A673 (cell line): ENCODE measurements around the gene NUP93. TPM values are rescaled to one million over a fixed set of nuclear protein-coding genes. Genes with fewer than 3 reads are reported as not detected.

ENCODE experiments used
- BruUV-seq: library from RNA; stranded (reverse); fragments of 400-500 nt; replicated peaks from 2 replicates; lab custom pipeline; 2021; lab: Mats Ljungman, UMichigan
- CTCF ChIA-PET: fragments of 300-600 bp; sonication (Branson Sonifier 250); formaldehyde crosslinking; loops from one replicate; lab custom pipeline; 2022; ENCODE audit warnings: antibody characterized with exemption; lab: Charles Lee
- POLR2A ChIA-PET: fragments of 300-600 bp; sonication (Branson Sonifier 250); formaldehyde crosslinking; loops from one replicate; lab custom pipeline; 2022; ENCODE audit warnings: antibody characterized with exemption; ENCODE audit not compliant: low non-redundant PET; lab: Charles Lee
- DNase-seq: peaks from one replicate; pipeline ENCODE4 v3.0.0-alpha.2; 2015; ENCODE audit warnings: low spot score
- H3K27ac ChIP-seq: fragments of 200-600 bp; sonication (generic); 2 replicates; pipeline ENCODE4 v1.5.1; 2016; ENCODE audit warnings: mixed run types, low read depth, mild to moderate bottlenecking, mixed read lengths, antibody characterized with exemption, low read length; ENCODE audit not compliant: poor library complexity, severe bottlenecking
- H3K27me3 ChIP-seq: fragments of 200-600 bp; sonication (generic); replicated peaks from 2 replicates; pipeline ENCODE4 v1.6.1; 2017; ENCODE audit warnings: mixed run types, low read depth, mild to moderate bottlenecking, mixed read lengths, antibody characterized with exemption, low read length; ENCODE audit not compliant: insufficient read depth, poor library complexity
- H3K36me3 ChIP-seq: fragments of 200-600 bp; sonication (generic); 2 replicates; pipeline ENCODE4 v1.6.1; 2016; ENCODE audit warnings: mixed run types, mild to moderate bottlenecking, mixed read lengths, antibody characterized with exemption, low read length; ENCODE audit not compliant: insufficient read depth, poor library complexity, severe bottlenecking
- H3K4me1 ChIP-seq: fragments of 200-600 bp; sonication (generic); 2 replicates; pipeline ENCODE4 v1.6.1; 2017; ENCODE audit warnings: mixed run types, mild to moderate bottlenecking, mixed read lengths, antibody characterized with exemption, low read length; ENCODE audit not compliant: insufficient read depth, poor library complexity, severe bottlenecking
- H3K4me3 ChIP-seq: fragments of 200-600 bp; sonication (generic); 2 replicates; pipeline ENCODE4 v1.5.1; 2016; ENCODE audit warnings: low read depth, mixed run types, mild to moderate bottlenecking, mixed read lengths, low read length; ENCODE audit not compliant: poor library complexity, severe bottlenecking
- H3K9me3 ChIP-seq: fragments of 200-600 bp; sonication (generic); 2 replicates; pipeline ENCODE4 v1.6.1; 2016; ENCODE audit warnings: mixed run types, low read depth, mild to moderate bottlenecking, mixed read lengths, antibody characterized with exemption, low read length; ENCODE audit not compliant: poor library complexity, severe bottlenecking
- EZH2 ChIP-seq: fragments of 200-600 bp; sonication (generic); IDR thresholded peaks from 2 replicates; pipeline ENCODE4 v1.6.1; 2017; ENCODE audit warnings: borderline replicate concordance, low read depth, mild to moderate bottlenecking, mixed read lengths, antibody characterized with exemption, low read length; ENCODE audit not compliant: poor library complexity, severe bottlenecking
- intact Hi-C: fragments of 100-400 bp; cut with micrococcal nuclease; formaldehyde crosslinking; loops from one replicate; pipeline ENCODE4 v1.10.0; 2022; ENCODE audit not compliant: unreplicated experiment
- total RNA-seq: library from RNA; stranded (reverse); gene quantifications from 2 replicates; pipeline ENCODE4 v1.2.3, GENCODE V29; 2021
- TF ChIP-seq, protein P1 (sequence below): fragments of 300-800, 200-600 bp; sonication (generic); conservative IDR thresholded peaks from 2 replicates; pipeline ENCODE4 v1.5.1; 2017; ENCODE audit warnings: low read depth, mild to moderate bottlenecking, antibody characterized with exemption, low read length, moderate library complexity, mixed read lengths

NUP93 gene
- total RNA-seq, 1 experiment from 2014 or later = 155 TPM

DNA sequence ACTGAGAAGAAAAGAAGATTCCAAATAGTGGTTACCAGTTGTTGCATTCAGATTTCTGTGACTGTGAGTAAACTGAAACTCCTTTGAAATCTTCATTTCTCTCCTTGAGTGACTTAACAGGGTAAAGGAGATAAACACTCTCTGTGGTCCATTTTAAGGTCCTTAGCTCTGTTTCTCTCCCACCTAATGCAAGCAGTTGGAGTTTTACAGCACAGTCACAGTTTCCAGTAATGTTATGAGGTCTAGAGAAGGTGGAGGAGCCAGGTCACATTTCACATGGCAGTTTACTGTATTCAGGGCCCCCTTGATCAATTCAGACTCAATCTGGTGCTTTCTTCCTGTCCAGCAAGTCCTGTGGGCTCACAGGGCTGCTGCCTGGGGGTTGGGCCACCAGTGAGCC, 102.8 kb downstream of the NUP93 start:
- H3K27ac ChIP-seq = no peak overlapping the region
- H3K9me3 ChIP-seq = no peaks in the 10 kb centered on the region
- H3K4me1 ChIP-seq = no peaks in the 10 kb centered on the region
- no peaks in the 10 kb centered on the region for H3K27me3 ChIP-seq
- intact Hi-C loops = no loop called here
- no peak overlapping the region for H3K4me3 ChIP-seq
- peaks cover 55% of the 10 kb centered on the region for H3K36me3 ChIP-seq
- no TSS peak for BruUV-seq
- ChIA-PET POLR2A (no interaction called here), CTCF (no interaction called here)
- TF ChIP-seq, protein P1, sequence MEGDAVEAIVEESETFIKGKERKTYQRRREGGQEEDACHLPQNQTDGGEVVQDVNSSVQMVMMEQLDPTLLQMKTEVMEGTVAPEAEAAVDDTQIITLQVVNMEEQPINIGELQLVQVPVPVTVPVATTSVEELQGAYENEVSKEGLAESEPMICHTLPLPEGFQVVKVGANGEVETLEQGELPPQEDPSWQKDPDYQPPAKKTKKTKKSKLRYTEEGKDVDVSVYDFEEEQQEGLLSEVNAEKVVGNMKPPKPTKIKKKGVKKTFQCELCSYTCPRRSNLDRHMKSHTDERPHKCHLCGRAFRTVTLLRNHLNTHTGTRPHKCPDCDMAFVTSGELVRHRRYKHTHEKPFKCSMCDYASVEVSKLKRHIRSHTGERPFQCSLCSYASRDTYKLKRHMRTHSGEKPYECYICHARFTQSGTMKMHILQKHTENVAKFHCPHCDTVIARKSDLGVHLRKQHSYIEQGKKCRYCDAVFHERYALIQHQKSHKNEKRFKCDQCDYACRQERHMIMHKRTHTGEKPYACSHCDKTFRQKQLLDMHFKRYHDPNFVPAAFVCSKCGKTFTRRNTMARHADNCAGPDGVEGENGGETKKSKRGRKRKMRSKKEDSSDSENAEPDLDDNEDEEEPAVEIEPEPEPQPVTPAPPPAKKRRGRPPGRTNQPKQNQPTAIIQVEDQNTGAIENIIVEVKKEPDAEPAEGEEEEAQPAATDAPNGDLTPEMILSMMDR = no peak
- TF ChIP-seq EZH2 = no peak
- no peak for DNase-seq

DNA sequence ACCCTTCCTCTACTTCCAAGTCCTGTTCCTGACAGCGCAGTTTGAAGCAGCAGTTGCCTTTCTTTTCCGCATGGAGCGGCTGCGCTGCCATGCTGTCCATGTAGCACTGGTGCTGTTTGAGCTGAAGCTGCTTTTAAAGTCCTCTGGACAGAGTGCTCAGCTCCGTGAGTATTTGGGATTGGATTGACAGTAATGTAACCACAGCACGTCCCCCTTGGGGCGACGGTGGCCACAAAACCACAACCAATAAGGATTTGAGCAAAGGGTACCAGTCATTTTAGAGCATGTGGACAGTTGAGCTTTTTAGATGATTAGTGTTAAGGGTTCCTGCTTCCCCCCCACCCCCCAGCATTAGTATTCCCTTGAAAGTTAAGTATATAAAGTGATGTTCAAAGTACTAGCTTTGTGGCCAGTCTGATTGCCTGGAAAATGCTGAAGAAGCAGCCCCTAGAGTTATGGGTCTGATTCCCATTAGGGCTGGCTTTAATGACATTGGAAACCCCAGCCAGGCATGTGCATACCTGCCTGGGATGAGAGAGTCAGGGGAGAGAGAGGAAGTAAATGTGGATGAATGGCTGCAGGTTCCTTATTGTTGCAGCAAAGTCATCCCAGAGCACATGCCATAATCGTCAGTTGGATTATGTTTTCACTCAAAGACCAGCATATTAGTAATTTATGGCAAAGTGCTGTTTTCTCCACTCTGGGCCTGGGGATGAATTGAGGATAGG, 103.5 kb downstream of the NUP93 start:
- Histone ChIP-seq H3K36me3 (peaks cover 59% of the 10 kb centered on the region), H3K4me3 (no peak overlapping the region), H3K27me3 (no peaks in the 10 kb centered on the region), H3K9me3 (no peaks in the 10 kb centered on the region), H3K27ac (no peak overlapping the region), H3K4me1 (no peaks in the 10 kb centered on the region)
- DNase-seq = no peak
- intact Hi-C loops = no loop called here
- no peak for TF ChIP-seq EZH2
- TF ChIP-seq, protein P1 = no peak
- ChIA-PET POLR2A (no interaction called here), CTCF (no interaction called here)
- BruUV-seq = no TSS peak

DNA sequence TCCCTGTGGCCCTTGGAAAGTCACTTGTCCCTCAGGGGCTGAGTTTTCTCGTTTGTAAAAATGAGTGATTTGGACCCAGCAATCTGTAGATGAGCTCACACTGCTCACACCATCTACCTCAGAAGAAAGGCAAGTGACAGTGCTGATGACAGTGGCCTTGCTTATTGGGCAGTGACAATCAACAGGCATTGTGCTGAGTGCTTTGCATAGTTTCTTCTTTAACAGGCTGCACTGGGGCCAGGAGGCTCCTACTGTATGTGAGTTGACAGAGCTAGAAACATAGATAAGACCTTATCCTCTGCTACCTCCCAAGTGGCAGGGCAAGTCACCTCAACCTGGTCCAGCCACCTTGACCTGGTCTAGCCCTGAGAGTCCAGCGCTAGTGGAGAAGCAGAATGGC, 105.4 kb downstream of the NUP93 start:
- TF ChIP-seq EZH2 = no peak
- Histone ChIP-seq H3K27ac (no peak overlapping the region), H3K36me3 (peaks cover 58% of the 10 kb centered on the region), H3K4me1 (no peaks in the 10 kb centered on the region), H3K27me3 (no peaks in the 10 kb centered on the region), H3K4me3 (no peak overlapping the region), H3K9me3 (no peaks in the 10 kb centered on the region)
- no peak for DNase-seq
- BruUV-seq = no TSS peak
- CTCF ChIA-PET = no interaction called here
- POLR2A ChIA-PET = no interaction called here
- intact Hi-C loops = no loop called here
